CD4-positive, alpha-beta T cell treated with Interleukin-17A for 1 hour (primary cell): ENCODE results near the gene PTN.
"Not testable (repeated sequence)": the region's sequence is repeated elsewhere in the genome, so short reads cannot be mapped to it uniquely, and the experiment has no call there.

ENCODE experiments used
- DNase-seq: peaks from one replicate; pipeline ENCODE4 v3.0.0-alpha.2; 2020

PTN gene

GRCh38 chr7:137258552-137258951 is 85.0 kb downstream of the PTN start:
- no peak for DNase-seq

- no peak for DNase-seq
Observed at GRCh38 chr7:137254766-137255165, 88.8 kb downstream of the PTN start.

GRCh38 chr7:137245890-137246289 is 97.6 kb downstream of the PTN start:
- no peak for DNase-seq

GRCh38 chr7:137245186-137245585 is 98.3 kb downstream of the PTN start:
- no peak for DNase-seq

GRCh38 chr7:137243741-137244140 is 99.8 kb downstream of the PTN start:
- no peak for DNase-seq

- no peak for DNase-seq
Observed at GRCh38 chr7:137242616-137243015, 100.9 kb downstream of the PTN start.

- no peak for DNase-seq
Observed at GRCh38 chr7:137241655-137242360, 101.7 kb downstream of the PTN start.

- DNase-seq = not testable (repeated sequence)
Observed at GRCh38 chr7:137239186-137239585, 104.3 kb downstream of the PTN start.

- DNase-seq = no peak
Observed at GRCh38 chr7:137235434-137235833, 108.1 kb downstream of the PTN start.

- no peak for DNase-seq
Observed at GRCh38 chr7:137231167-137231566, 112.4 kb downstream of the PTN start.

GRCh38 chr7:137221467-137221866 is 122.1 kb downstream of the PTN start:
- DNase-seq = no peak

GRCh38 chr7:137213744-137214143 is 129.8 kb downstream of the PTN start:
- DNase-seq = no peak

- no peak for DNase-seq
Observed at GRCh38 chr7:137209151-137209817, 134.2 kb downstream of the PTN start.

GRCh38 chr7:137206770-137207169 is 136.8 kb downstream of the PTN start:
- DNase-seq = no peak

- no peak for DNase-seq
Observed at GRCh38 chr7:137204246-137204645, 139.3 kb downstream of the PTN start.

- no peak for DNase-seq
Observed at GRCh38 chr7:137203351-137203750, 140.2 kb downstream of the PTN start.

- no peak for DNase-seq
Observed at GRCh38 chr7:137196648-137197047, 146.9 kb downstream of the PTN start.

GRCh38 chr7:137195996-137196395 is 147.5 kb downstream of the PTN start:
- no peak for DNase-seq

GRCh38 chr7:137181619-137182018 is 161.9 kb downstream of the PTN start:
- DNase-seq = not testable (repeated sequence)
